OCI-LY7 (cell line): Measurements from ENCODE around the gene STK35. TPM values are rescaled to one million over a fixed set of nuclear protein-coding genes. Genes with fewer than 3 reads are reported as not detected.

Source experiments
- BruUV-seq: library from RNA; stranded (reverse); fragments of 400-500 nt; replicated peaks from 2 replicates; lab custom pipeline; 2021; lab: Mats Ljungman, UMichigan
- CTCF ChIA-PET: fragments of 300-600 bp; sonication (Branson Sonifier 250); formaldehyde crosslinking; loops from one replicate; lab custom pipeline; 2022; ENCODE audit warnings: antibody characterized with exemption; ENCODE audit not compliant: unreplicated experiment; lab: Charles Lee
- POLR2A ChIA-PET: fragments of 300-600 bp; sonication (Branson Sonifier 250); formaldehyde crosslinking; loops from one replicate; lab custom pipeline; 2022; ENCODE audit warnings: antibody characterized with exemption; lab: Charles Lee
- DNase-seq: peaks from one replicate; pipeline ENCODE4 v3.0.0-alpha.2; 2015; ENCODE audit warnings: low spot score
- H2AFZ ChIP-seq: fragments of 200-600 bp; sonication (generic), shearing (Covaris generic); 2 replicates; pipeline ENCODE4 v1.6.1; 2014; ENCODE audit warnings: mild to moderate bottlenecking, antibody characterized with exemption, low read length, moderate library complexity
- H3K27ac ChIP-seq: fragments of 200-600 bp; sonication (generic); 2 replicates; pipeline ENCODE4 v1.5.1; 2014; ENCODE audit warnings: mixed run types, low read depth, mild to moderate bottlenecking, moderate library complexity, low read length, inconsistent platforms; ENCODE audit not compliant: poor library complexity, severe bottlenecking
- H3K36me3 ChIP-seq: fragments of 200-600 bp; sonication (generic); 2 replicates; pipeline ENCODE4 v1.6.1; 2014; ENCODE audit warnings: mild to moderate bottlenecking, antibody characterized with exemption, low read length, moderate library complexity, mixed read lengths; ENCODE audit not compliant: insufficient read depth
- H3K4me1 ChIP-seq: fragments of 200-600 bp; sonication (generic); 2 replicates; pipeline ENCODE4 v1.5.1; 2014; ENCODE audit warnings: mild to moderate bottlenecking, low read length; ENCODE audit not compliant: insufficient read depth, poor library complexity, severe bottlenecking
- H3K4me2 ChIP-seq: fragments of 200-600 bp; sonication (generic); 2 replicates; pipeline ENCODE4 v1.6.1; 2014; ENCODE audit warnings: mild to moderate bottlenecking, low read length
- H3K4me3 ChIP-seq: fragments of 200-600 bp; sonication (generic); 2 replicates; pipeline ENCODE4 v1.5.1; 2014; ENCODE audit warnings: mild to moderate bottlenecking, low read depth, low read length; ENCODE audit not compliant: poor library complexity, severe bottlenecking
- H3K79me2 ChIP-seq: fragments of 200-600 bp; sonication (generic); 2 replicates; pipeline ENCODE4 v1.6.1; 2016; ENCODE audit warnings: low read depth, mild to moderate bottlenecking, low read length, moderate library complexity, mixed read lengths; ENCODE audit not compliant: insufficient read depth
- H3K9me2 ChIP-seq: fragments of 200-600 bp; sonication (generic); 2 replicates; pipeline ENCODE4 v1.6.1; 2016; ENCODE audit warnings: mild to moderate bottlenecking, low read length, mixed read lengths; ENCODE audit not compliant: insufficient read depth
- H3K9me3 ChIP-seq: fragments of 200-600 bp; sonication (generic); 2 replicates; pipeline ENCODE4 v1.6.1; 2014; ENCODE audit warnings: mild to moderate bottlenecking, mixed run types, low read length, mixed read lengths
- H4K20me1 ChIP-seq: fragments of 200-600 bp; sonication (generic); 2 replicates; pipeline ENCODE4 v1.6.1; 2014; ENCODE audit warnings: mild to moderate bottlenecking, antibody characterized with exemption, low read length, moderate library complexity, mixed read lengths; ENCODE audit not compliant: insufficient read depth
- CTCF ChIP-seq: fragments of 200-600 bp; sonication (generic); conservative IDR thresholded peaks from 2 replicates; pipeline ENCODE4 v1.5.1; 2014; ENCODE audit warnings: mild to moderate bottlenecking, antibody characterized with exemption, low read length, moderate library complexity, mixed read lengths
- EZH2phosphoT487 ChIP-seq: fragments of 200-600 bp; sonication (generic); IDR thresholded peaks from 2 replicates; pipeline ENCODE4 v1.6.1; 2018; ENCODE audit warnings: low read depth, borderline replicate concordance, mild to moderate bottlenecking, mixed run types, antibody characterized with exemption, low read length, moderate library complexity, mixed read lengths
- intact Hi-C: fragments of 100-400 bp; cut with micrococcal nuclease; formaldehyde crosslinking; loops from one replicate; pipeline ENCODE4 v1.10.0; 2022; ENCODE audit not compliant: unreplicated experiment
- total RNA-seq, 2 experiments: library from RNA; depleted of rRNA in 1 of 2; stranded (reverse); fragments of >200 nt in 1 of 2; shearing (Covaris generic) in 1 of 2; gene quantifications; 2 replicates each; pipeline ENCODE4 v1.2.3, GENCODE V29; 2014 to 2022

STK35 gene
- total RNA-seq, 2 experiments from 2014 or later: 21.4 to 22.3 TPM

- Histone ChIP-seq H3K4me2 (no peak overlapping the region), H3K9me3 (no peaks in the 10 kb centered on the region), H3K79me2 (no peaks in the 10 kb centered on the region), H4K20me1 (0 out of 2 replicates have a peak, but pooled peaks cover 6% of the 10 kb centered on the region), H3K4me3 (no peak overlapping the region), H3K9me2 (no peaks in the 10 kb centered on the region), H2AFZ (no peak overlapping the region), H3K36me3 (peaks cover 7% of the 10 kb centered on the region), H3K27ac (no peak overlapping the region), H3K4me1 (no peaks in the 10 kb centered on the region)
- CTCF ChIA-PET: no interaction called here
- no TSS peak for BruUV-seq
- POLR2A ChIA-PET: no interaction called here
- no peak for DNase-seq
- intact Hi-C loops: no loop called here
- no peak for TF ChIP-seq EZH2phosphoT487
These were observed 38.9 kb downstream of the STK35 start for GRCh38 chr20:2140561-2140960.

GRCh38 chr20:2141600-2142575 is 40.3 kb downstream of the STK35 start:
- CTCF ChIA-PET: interaction anchor here (0.6 kb wide), 1 partner anchor 235 kb away, joined by 4 read pairs; no protein-coding TSS in a partner anchor
- POLR2A ChIA-PET: interaction anchor here (0.6 kb wide), 1 partner anchor 440 kb away, joined by 3 read pairs; no protein-coding TSS in a partner anchor
- H3K36me3 ChIP-seq: peaks cover 7% of the 10 kb centered on the region
- DNase-seq: no peak
- no peaks in the 10 kb centered on the region for H3K9me3 ChIP-seq
- H3K79me2 ChIP-seq: no peaks in the 10 kb centered on the region
- no TSS peak for BruUV-seq
- 0 out of 2 replicates have a peak, but pooled peaks cover 6% of the 10 kb centered on the region for H4K20me1 ChIP-seq
- no peak overlapping the region for H3K4me3 ChIP-seq
- TF ChIP-seq CTCF: no peak
- TF ChIP-seq EZH2phosphoT487: no peak
- no peak overlapping the region for H3K4me2 ChIP-seq
- intact Hi-C loops: no loop called here
- no peak overlapping the region for H2AFZ ChIP-seq
- H3K4me1 ChIP-seq: no peaks in the 10 kb centered on the region
- H3K9me2 ChIP-seq: no peaks in the 10 kb centered on the region
- H3K27ac ChIP-seq: no peak overlapping the region

- no peaks in the 10 kb centered on the region for H3K4me1 ChIP-seq
- BruUV-seq: no TSS peak
- H3K4me2 ChIP-seq: no peak overlapping the region
- TF ChIP-seq CTCF (no peak), EZH2phosphoT487 (no peak)
- no peak overlapping the region for H3K4me3 ChIP-seq
- 0 out of 2 replicates have a peak, but pooled peaks cover 6% of the 10 kb centered on the region for H4K20me1 ChIP-seq
- no peak overlapping the region for H3K27ac ChIP-seq
- H3K36me3 ChIP-seq: peaks cover 5% of the 10 kb centered on the region
- H3K9me3 ChIP-seq: no peaks in the 10 kb centered on the region
- intact Hi-C loops: no loop called here
- H3K79me2 ChIP-seq: no peaks in the 10 kb centered on the region
- H2AFZ ChIP-seq: no peak overlapping the region
- CTCF ChIA-PET: no interaction called here
- no peak for DNase-seq
- POLR2A ChIA-PET: no interaction called here
- H3K9me2 ChIP-seq: no peaks in the 10 kb centered on the region
These were observed 41.0 kb downstream of the STK35 start for GRCh38 chr20:2142649-2143048.
